Measurements from ENCODE around the gene SESN2.
"Not testable (repeated sequence)": the region's sequence is repeated elsewhere in the genome, so short reads cannot be mapped to it uniquely, and the experiment has no call there.

SESN2 gene

GRCh38 chr1:28288487-28288886 is 29.2 kb downstream of the SESN2 start:
- DNase-seq (ENCODE audit: low spot score), result no peak

GRCh38 chr1:28290851-28291250 is 31.5 kb downstream of the SESN2 start:
- no peak for DNase-seq (ENCODE audit: low spot score)

GRCh38 chr1:28291711-28292110 is 32.4 kb downstream of the SESN2 start:
- DNase-seq (ENCODE audit: low spot score), result no peak

GRCh38 chr1:28295936-28296335 is 36.6 kb downstream of the SESN2 start:
- DNase-seq (ENCODE audit: low spot score), result no peak

- no peak for DNase-seq (ENCODE audit: low spot score)
Observed at GRCh38 chr1:28296401-28297261, 37.3 kb downstream of the SESN2 start.

- DNase-seq (ENCODE audit: low spot score), result no peak
Observed at GRCh38 chr1:28297826-28298225, 38.5 kb downstream of the SESN2 start.

GRCh38 chr1:28298438-28298837 is 39.1 kb downstream of the SESN2 start:
- no peak for DNase-seq (ENCODE audit: low spot score)

GRCh38 chr1:28301368-28302174 is 42.3 kb downstream of the SESN2 start:
- DNase-seq (ENCODE audit: low spot score), result no peak

GRCh38 chr1:28302247-28302646 is 42.9 kb downstream of the SESN2 start:
- no peak for DNase-seq (ENCODE audit: low spot score)

- no peak for DNase-seq (ENCODE audit: low spot score)
Observed at GRCh38 chr1:28306301-28306949, 47.1 kb downstream of the SESN2 start.

- no peak for DNase-seq (ENCODE audit: low spot score)
Observed at GRCh38 chr1:28308750-28309149, 49.4 kb downstream of the SESN2 start.

GRCh38 chr1:28309702-28310101 is 50.4 kb downstream of the SESN2 start:
- DNase-seq (ENCODE audit: low spot score), result peak; percentile 53

- peak; percentile 17 for DNase-seq (ENCODE audit: low spot score)
Observed at GRCh38 chr1:28313702-28314546, 54.6 kb downstream of the SESN2 start.

- no peak for DNase-seq (ENCODE audit: low spot score)
Observed at GRCh38 chr1:28314547-28314941, 55.2 kb downstream of the SESN2 start.

GRCh38 chr1:28317014-28317413 is 57.7 kb downstream of the SESN2 start:
- no peak for DNase-seq (ENCODE audit: low spot score)

GRCh38 chr1:28322194-28322593 is 62.9 kb downstream of the SESN2 start:
- DNase-seq (ENCODE audit: low spot score), result peak; percentile 77

- no peak for DNase-seq (ENCODE audit: low spot score)
Observed at GRCh38 chr1:28323720-28324119, 64.4 kb downstream of the SESN2 start.

GRCh38 chr1:28326515-28326914 is 67.2 kb downstream of the SESN2 start:
- DNase-seq (ENCODE audit: low spot score), result no peak

GRCh38 chr1:28326984-28327383 is 67.7 kb downstream of the SESN2 start:
- no peak for DNase-seq (ENCODE audit: low spot score)

- not testable (repeated sequence) for DNase-seq (ENCODE audit: low spot score)
Observed at GRCh38 chr1:28327431-28327830, 68.1 kb downstream of the SESN2 start.

- DNase-seq (ENCODE audit: low spot score), result no peak
Observed at GRCh38 chr1:28328228-28328648, 68.9 kb downstream of the SESN2 start.

All from D341Med (cell line).